ENCODE measurements around the gene NUTF2.

NUTF2 gene

DNA sequence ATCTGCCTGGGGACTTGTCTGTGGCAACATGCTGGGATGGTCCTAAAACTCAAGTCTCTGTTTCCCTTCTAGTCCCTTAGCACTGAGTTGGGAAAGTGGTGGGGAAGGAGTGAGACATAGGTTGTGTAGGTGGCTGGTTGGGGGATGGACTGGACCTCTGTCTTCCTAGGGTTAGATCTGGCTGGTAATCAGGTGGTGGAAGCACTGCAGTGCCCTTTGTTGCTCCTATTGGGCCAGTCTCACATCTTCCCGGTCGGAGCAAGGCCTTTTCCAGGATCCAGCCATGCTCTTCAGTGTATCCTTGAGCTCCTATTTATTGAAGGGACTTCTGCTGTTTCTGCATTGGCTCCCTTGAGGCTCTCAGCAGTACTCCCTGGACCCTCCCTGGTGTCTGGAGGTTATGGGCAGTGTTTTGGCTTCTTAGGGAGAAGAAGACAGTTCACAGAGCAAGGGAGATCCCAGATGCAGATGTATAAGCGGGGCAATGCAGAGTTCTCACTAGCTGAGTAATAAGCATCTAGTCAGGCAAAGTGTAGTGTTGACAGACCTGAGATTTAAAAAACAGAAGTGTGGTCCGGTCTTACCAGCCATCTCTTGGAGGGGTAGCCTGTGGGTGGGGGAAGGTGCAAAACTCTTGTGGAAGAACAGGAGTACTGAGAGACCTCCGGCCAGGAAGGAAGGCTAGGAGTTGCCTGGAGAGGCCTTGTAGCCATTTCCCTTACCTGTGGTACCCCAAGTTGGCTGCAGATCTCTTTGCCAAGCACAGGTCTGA, 1.3 kb upstream of the NUTF2 start:
- no peak for DNase-seq (ENCODE audit: extremely low read depth, low read depth)
- TF ChIP-seq, protein P1, sequence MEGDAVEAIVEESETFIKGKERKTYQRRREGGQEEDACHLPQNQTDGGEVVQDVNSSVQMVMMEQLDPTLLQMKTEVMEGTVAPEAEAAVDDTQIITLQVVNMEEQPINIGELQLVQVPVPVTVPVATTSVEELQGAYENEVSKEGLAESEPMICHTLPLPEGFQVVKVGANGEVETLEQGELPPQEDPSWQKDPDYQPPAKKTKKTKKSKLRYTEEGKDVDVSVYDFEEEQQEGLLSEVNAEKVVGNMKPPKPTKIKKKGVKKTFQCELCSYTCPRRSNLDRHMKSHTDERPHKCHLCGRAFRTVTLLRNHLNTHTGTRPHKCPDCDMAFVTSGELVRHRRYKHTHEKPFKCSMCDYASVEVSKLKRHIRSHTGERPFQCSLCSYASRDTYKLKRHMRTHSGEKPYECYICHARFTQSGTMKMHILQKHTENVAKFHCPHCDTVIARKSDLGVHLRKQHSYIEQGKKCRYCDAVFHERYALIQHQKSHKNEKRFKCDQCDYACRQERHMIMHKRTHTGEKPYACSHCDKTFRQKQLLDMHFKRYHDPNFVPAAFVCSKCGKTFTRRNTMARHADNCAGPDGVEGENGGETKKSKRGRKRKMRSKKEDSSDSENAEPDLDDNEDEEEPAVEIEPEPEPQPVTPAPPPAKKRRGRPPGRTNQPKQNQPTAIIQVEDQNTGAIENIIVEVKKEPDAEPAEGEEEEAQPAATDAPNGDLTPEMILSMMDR (IDR thresholded peaks at IDR 0.05; ENCODE audit: low read depth, low read length), result no peak

DNA sequence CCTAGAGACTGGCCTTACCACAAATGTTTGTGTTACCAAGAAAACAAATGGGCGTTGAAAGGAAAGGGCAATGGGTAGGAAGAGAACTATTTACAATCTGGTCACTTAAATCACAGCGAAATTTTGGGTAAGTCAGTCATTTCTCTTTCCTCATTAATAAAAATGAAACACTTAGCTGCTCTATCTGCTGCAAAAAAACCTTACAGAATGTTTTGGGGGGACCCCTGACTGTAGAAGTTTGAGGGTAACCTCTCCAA, 742 bp upstream of the NUTF2 start:
- TF ChIP-seq, protein P1 (IDR thresholded peaks at IDR 0.05; ENCODE audit: low read depth, low read length), result no peak
- no peak for DNase-seq (ENCODE audit: extremely low read depth, low read depth)

DNA sequence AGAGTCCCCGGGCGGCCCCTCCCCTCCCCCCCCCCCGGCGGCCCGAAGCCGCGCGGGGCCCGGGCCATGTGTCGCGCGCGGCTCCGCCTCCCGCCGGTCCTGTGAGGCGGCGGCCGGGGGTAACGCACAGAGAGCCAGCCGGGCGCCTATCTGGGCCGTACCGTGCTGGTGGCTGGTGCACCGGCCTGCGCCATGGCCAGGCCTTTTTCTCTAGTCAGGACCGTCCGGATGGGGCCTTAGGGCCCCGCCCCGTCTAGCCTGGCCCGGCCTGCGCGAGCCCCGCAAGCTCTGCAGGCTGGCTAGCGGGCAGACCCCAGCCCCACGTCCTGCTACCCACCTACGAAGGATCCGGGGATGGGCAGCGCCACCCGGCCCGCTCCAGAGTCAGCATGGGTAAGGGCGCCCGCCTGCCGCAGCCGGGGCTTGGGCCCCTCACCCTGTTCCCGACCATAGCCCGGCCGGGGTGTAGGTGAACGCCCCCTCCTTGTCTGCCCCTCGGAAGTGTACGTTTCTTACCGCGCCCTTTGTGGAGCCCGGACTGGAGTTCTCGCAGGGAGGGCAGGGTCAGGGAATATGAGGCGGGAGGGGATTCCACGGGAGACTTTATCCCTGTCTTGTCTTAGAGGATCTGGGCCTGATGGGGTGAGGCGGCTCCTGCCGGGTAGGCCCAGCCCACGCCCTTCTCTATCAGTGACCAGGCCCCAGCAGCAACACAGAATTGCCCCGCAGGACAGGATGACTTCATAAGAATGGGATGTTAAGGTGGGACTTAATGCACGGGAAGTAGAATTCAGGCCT, 530 bp downstream of the NUTF2 start, which contains the start of gene CENPT:
Gene CENPT, minus strand, starts transcription at position 630 of the 798 bp plus-strand sequence. CDS start 13,834 bp downstream, outside the sequence.
- no peak for DNase-seq (ENCODE audit: extremely low read depth, low read depth)
- TF ChIP-seq, protein P1 (IDR thresholded peaks at IDR 0.05; ENCODE audit: low read depth, low read length), result no peak

DNA sequence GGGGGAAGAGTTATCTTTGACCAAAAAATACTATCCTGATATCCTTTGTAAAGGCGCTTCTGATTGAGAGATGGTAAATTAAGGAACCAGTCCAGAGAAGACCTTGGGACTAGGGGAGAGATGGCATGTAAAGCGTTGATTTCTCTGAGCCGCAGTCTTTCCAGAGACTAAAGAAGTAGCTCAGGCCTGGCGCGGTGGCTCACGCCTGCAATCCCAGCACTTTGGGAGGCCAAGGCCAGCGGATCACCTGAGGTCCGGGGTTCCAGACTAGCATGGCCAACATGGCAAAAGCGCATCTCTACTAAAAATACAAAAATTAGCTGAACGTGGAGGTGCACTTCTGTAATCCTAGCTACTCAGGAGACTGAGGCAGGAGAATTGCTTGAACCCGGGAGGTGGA, 1.4 kb downstream of the NUTF2 start:
- no peak for DNase-seq (ENCODE audit: extremely low read depth, low read depth)
- TF ChIP-seq, protein P1 (IDR thresholded peaks at IDR 0.05; ENCODE audit: low read depth, low read length), result no peak

- TF ChIP-seq, protein P1 (IDR thresholded peaks at IDR 0.05; ENCODE audit: low read depth, low read length), result no peak
- DNase-seq (ENCODE audit: extremely low read depth, low read depth), result no peak
Observed at GRCh38 chr16:67853670-67854069, 6.9 kb downstream of the NUTF2 start.

- TF ChIP-seq, protein P1 (IDR thresholded peaks at IDR 0.05; ENCODE audit: low read depth, low read length), result no peak
- no peak for DNase-seq (ENCODE audit: extremely low read depth, low read depth)
Observed at GRCh38 chr16:67855789-67856188, 9.1 kb downstream of the NUTF2 start.

GRCh38 chr16:67856927-67857546, 10.3 kb downstream of the NUTF2 start:
- TF ChIP-seq, protein P1 (IDR thresholded peaks at IDR 0.05; ENCODE audit: low read depth, low read length), result no peak
- no peak for DNase-seq (ENCODE audit: extremely low read depth, low read depth)
